A549 (cell line): Measurements from ENCODE around the gene HMCN1.

Experiments used
- CHD2 ChIP-seq: fragments of 150-350 bp; IDR thresholded peaks from 2 replicates; pipeline ENCODE4 v1.6.1; 2014; ENCODE audit warnings: low read length; ENCODE audit not compliant: partially characterized antibody
- FOSL2 ChIP-seq, 2 experiments: fragments of 450-650 bp in 1 of 2; fragments of >200 bp in 1 of 2; sonication (Bioruptor Twin) in 1 of 2; formaldehyde crosslinking; IDR thresholded peaks; 2 replicates each; pipeline versions ENCODE4 v1.5.0 to v1.6.1; 2016 to 2020; ENCODE audit warnings: mild to moderate bottlenecking in 1 of 2, moderate library complexity in 1 of 2
- KDM1A ChIP-seq: fragments of 200-600 bp; sonication (generic); IDR thresholded peaks from 2 replicates; pipeline ENCODE4 v1.6.1; 2016; ENCODE audit warnings: low read depth, mild to moderate bottlenecking
- KDM5A ChIP-seq: fragments of 200-600 bp; sonication (generic); IDR thresholded peaks from 2 replicates; pipeline ENCODE4 v1.6.1; 2016; ENCODE audit warnings: antibody characterized with exemption, mild to moderate bottlenecking
- MAFK ChIP-seq: fragments of 450-650 bp; IDR thresholded peaks from 2 replicates; pipeline ENCODE4 v1.6.1; 2014; ENCODE audit not compliant: partially characterized antibody
- NFE2L2 ChIP-seq: fragments of 150-350 bp; conservative IDR thresholded peaks from 2 replicates; pipeline ENCODE4 v1.6.1; 2014; ENCODE audit warnings: low read length
- NR3C1 ChIP-seq: fragments of >200 bp; sonication (Bioruptor Twin); formaldehyde crosslinking; IDR thresholded peaks from 3 replicates; pipeline ENCODE4 v1.6.1; 2017
- POLR2A ChIP-seq: IDR thresholded peaks from 2 replicates; pipeline ENCODE4 v1.6.1; 2012; ENCODE audit warnings: mild to moderate bottlenecking, low read length
- POLR2AphosphoS2 ChIP-seq: conservative IDR thresholded peaks from 2 replicates; pipeline ENCODE4 v1.6.1; 2012; ENCODE audit warnings: low read length, improper control_type of control experiment, inconsistent platforms
- SMC3 ChIP-seq: fragments of >200 bp; sonication (Bioruptor Twin); formaldehyde crosslinking; IDR thresholded peaks from 3 replicates; pipeline ENCODE4 v1.6.1; 2018; ENCODE audit warnings: inconsistent platforms
- TF ChIP-seq, protein P1 (sequence below): fragments of 250-450 bp; sonication (Bioruptor Pico); IDR thresholded peaks from 2 replicates; pipeline ENCODE4 v1.5.0; 2021; ENCODE audit warnings: mild to moderate bottlenecking, moderate library complexity, borderline replicate concordance
- TF ChIP-seq, protein P2 (sequence below): fragments of >200 bp; sonication (Bioruptor Twin); formaldehyde crosslinking; IDR thresholded peaks from 3 replicates; pipeline ENCODE4 v1.5.1; 2016
- TF ChIP-seq, protein P3 (sequence below): fragments of 150-350 bp; IDR thresholded peaks from 2 replicates; pipeline ENCODE4 v1.6.1; 2014; ENCODE audit warnings: low read depth, mild to moderate bottlenecking, low read length
- TF ChIP-seq, protein P4 (sequence below): IDR thresholded peaks from 2 replicates; pipeline ENCODE4 v1.6.1; 2012

DNA sequence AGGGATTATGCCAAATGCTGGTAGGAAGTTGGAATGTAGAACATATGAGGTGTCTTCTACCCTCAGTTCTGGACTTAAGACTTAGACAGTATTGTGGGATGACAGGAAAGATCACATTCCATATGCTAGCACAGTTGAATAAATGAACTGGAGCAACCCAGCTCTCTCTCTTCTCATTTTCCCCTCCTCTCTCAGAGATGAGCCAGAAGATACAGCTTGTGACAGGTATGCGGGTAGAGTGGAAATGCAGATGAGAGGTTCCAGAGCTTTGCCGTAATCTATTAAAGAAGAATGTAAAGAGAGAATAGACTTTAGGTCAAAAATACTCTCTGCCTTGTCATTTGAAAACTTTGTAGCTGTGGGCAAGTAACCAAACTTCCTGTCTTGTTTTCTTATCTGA is 32.5 kb upstream of the HMCN1 start:
- TF ChIP-seq FOSL2 (IDR thresholded peaks at IDR 0.05) (no peak), FOSL2 (CRISPR knock-in tag; IDR thresholded peaks at IDR 0.05) (no peak), MAFK (no peak), NR3C1 (no peak), POLR2A (no peak), SMC3 (no peak), POLR2AphosphoS2 (no peak), KDM1A (no peak), NFE2L2 (no peak), CHD2 (no peak), KDM5A (no peak)
- TF ChIP-seq, protein P1, sequence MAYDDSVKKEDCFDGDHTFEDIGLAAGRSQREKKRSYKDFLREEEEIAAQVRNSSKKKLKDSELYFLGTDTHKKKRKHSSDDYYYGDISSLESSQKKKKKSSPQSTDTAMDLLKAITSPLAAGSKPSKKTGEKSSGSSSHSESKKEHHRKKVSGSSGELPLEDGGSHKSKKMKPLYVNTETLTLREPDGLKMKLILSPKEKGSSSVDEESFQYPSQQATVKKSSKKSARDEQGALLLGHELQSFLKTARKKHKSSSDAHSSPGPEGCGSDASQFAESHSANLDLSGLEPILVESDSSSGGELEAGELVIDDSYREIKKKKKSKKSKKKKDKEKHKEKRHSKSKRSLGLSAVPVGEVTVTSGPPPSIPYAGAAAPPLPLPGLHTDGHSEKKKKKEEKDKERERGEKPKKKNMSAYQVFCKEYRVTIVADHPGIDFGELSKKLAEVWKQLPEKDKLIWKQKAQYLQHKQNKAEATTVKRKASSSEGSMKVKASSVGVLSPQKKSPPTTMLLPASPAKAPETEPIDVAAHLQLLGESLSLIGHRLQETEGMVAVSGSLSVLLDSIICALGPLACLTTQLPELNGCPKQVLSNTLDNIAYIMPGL (CRISPR knock-in tag) = no peak
- TF ChIP-seq, protein P2, sequence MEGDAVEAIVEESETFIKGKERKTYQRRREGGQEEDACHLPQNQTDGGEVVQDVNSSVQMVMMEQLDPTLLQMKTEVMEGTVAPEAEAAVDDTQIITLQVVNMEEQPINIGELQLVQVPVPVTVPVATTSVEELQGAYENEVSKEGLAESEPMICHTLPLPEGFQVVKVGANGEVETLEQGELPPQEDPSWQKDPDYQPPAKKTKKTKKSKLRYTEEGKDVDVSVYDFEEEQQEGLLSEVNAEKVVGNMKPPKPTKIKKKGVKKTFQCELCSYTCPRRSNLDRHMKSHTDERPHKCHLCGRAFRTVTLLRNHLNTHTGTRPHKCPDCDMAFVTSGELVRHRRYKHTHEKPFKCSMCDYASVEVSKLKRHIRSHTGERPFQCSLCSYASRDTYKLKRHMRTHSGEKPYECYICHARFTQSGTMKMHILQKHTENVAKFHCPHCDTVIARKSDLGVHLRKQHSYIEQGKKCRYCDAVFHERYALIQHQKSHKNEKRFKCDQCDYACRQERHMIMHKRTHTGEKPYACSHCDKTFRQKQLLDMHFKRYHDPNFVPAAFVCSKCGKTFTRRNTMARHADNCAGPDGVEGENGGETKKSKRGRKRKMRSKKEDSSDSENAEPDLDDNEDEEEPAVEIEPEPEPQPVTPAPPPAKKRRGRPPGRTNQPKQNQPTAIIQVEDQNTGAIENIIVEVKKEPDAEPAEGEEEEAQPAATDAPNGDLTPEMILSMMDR = no peak
- TF ChIP-seq, protein P3, sequence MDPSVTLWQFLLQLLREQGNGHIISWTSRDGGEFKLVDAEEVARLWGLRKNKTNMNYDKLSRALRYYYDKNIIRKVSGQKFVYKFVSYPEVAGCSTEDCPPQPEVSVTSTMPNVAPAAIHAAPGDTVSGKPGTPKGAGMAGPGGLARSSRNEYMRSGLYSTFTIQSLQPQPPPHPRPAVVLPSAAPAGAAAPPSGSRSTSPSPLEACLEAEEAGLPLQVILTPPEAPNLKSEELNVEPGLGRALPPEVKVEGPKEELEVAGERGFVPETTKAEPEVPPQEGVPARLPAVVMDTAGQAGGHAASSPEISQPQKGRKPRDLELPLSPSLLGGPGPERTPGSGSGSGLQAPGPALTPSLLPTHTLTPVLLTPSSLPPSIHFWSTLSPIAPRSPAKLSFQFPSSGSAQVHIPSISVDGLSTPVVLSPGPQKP = no peak
- TF ChIP-seq, protein P4, sequence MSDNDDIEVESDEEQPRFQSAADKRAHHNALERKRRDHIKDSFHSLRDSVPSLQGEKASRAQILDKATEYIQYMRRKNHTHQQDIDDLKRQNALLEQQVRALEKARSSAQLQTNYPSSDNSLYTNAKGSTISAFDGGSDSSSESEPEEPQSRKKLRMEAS = no peak
